ENCODE data around the gene F10. TPM values are rescaled to one million over a fixed set of nuclear protein-coding genes. Genes with fewer than 3 reads are reported as not detected.
A peak's percentile ranks its signal among the peaks of the same experiment; 100 is the strongest.

F10 gene
- total RNA-seq, 1 donor from 2014 or later: 0.23 TPM

GRCh38 chr13:113121928-113122471 lies 599 bp upstream of the F10 start:
- no peak for DNase-seq (ENCODE audit: low spot score)
- Mint-ChIP-seq H3K27ac (ENCODE audit: unreplicated experiment) (no peak overlapping the region), H3K27me3 (ENCODE audit: unreplicated experiment) (peaks cover 14% of the 10 kb centered on the region), H3K9me3 (ENCODE audit: unreplicated experiment) (no peaks in the 10 kb centered on the region), H3K4me1 (ENCODE audit: unreplicated experiment) (no peaks in the 10 kb centered on the region), H3K36me3 (ENCODE audit: low read depth, unreplicated experiment) (peaks cover 4% of the 10 kb centered on the region), H3K4me3 (ENCODE audit: unreplicated experiment) (no peak overlapping the region)
- no peak for TF ChIP-seq CTCF (IDR thresholded peaks at IDR 0.05; ENCODE audit: unreplicated experiment)

DNA sequence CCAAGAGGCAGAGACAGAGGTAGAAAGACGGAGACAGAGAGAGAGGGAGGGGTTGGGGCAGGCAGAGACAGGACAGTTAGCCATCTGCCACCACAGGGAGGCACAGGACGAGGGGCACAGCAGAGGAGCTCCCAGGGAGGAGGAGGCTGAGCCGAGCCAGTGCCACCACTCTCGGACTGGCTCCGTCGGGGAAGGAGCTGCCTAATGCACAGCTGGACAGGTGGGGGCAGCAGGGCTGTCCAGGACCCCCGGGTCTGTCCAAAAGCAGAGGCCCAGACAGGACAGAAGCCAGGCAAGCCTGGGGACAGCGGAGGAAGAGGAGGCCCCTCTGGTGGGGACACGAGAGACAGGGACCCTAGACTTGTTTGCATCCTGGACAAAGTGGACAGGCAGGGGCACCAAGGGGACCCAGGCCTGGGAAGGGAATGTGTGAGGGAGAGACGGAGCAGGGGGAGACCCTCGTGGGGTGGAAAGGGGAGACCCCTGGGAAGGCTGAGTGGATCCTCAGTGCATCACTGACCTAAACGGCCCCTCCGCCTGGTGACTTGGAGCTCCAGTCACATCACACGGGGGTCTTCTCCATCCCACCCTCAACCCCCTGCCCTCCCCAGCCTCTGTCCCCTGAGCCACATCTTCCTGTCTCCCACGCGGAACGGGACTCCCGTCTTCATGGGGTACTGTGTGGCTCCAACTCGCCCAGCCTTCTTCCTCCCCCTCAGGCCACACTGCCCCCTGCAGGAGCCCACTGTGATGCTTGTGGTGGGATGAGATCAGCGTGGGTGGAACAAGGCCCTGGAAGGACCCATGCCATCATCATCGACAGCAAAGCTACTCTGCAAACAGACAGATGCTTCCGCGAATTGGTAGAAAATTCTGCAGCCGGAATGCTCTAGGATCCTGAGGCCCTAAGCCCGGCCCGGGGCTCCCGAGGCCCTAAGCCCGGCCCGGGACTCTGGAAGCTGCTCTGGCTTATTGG lies 915 bp downstream of the F10 start:
- peak; percentile 38 for DNase-seq (ENCODE audit: low spot score)
- Mint-ChIP-seq H3K27ac (ENCODE audit: unreplicated experiment) (no peak overlapping the region), H3K4me3 (ENCODE audit: unreplicated experiment) (no peak overlapping the region), H3K36me3 (ENCODE audit: low read depth, unreplicated experiment) (peaks cover 4% of the 10 kb centered on the region), H3K9me3 (ENCODE audit: unreplicated experiment) (no peaks in the 10 kb centered on the region), H3K27me3 (ENCODE audit: unreplicated experiment) (peaks cover 13% of the 10 kb centered on the region), H3K4me1 (ENCODE audit: unreplicated experiment) (no peaks in the 10 kb centered on the region)
- TF ChIP-seq CTCF (IDR thresholded peaks at IDR 0.05; ENCODE audit: unreplicated experiment): no peak

DNA sequence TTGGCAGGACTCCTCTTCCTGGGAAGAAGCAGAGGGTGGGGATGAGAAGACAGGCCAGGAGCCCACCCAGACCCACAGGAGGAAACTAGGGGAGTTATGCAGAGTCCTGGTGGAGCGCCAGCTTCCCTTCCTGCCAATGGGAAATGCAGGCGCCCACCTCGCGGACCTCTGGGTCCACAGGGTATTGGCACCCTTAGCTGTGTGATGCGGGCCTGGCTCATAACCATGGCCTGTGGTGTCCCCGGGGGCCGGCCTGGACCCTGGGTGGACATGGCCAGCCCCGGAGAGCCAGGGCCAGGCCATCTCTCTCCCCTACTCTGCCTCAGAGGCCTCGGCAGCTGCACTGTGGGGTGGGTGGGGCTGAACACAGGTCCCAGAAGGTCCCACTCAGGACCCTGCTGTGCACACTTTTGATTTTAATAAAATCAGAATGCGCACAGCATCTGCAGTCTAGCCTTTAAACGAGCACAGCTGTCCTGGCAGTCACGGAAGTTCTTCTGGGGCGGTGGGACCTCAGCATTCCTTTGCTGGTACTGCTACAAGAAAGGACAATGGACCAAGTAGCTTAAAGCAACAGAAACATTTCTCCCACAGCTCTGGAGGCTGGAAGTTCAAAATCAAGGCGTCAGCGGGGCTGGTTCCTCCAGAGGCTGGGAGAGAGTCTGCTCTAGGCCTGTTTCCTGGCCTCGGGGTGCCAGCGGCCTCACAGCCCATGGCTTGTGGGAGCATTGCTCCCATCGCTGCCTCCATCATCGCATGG lies 1.8 kb downstream of the F10 start:
- no peak for TF ChIP-seq CTCF (IDR thresholded peaks at IDR 0.05; ENCODE audit: unreplicated experiment)
- no peaks in the 10 kb centered on the region for H3K9me3 Mint-ChIP-seq (ENCODE audit: unreplicated experiment)
- peaks cover 4% of the 10 kb centered on the region for H3K36me3 Mint-ChIP-seq (ENCODE audit: low read depth, unreplicated experiment)
- no peak overlapping the region for H3K4me3 Mint-ChIP-seq (ENCODE audit: unreplicated experiment)
- peaks cover 13% of the 10 kb centered on the region for H3K27me3 Mint-ChIP-seq (ENCODE audit: unreplicated experiment)
- H3K27ac Mint-ChIP-seq (ENCODE audit: unreplicated experiment): no peak overlapping the region
- DNase-seq (ENCODE audit: low spot score): no peak
- H3K4me1 Mint-ChIP-seq (ENCODE audit: unreplicated experiment): no peaks in the 10 kb centered on the region

DNA sequence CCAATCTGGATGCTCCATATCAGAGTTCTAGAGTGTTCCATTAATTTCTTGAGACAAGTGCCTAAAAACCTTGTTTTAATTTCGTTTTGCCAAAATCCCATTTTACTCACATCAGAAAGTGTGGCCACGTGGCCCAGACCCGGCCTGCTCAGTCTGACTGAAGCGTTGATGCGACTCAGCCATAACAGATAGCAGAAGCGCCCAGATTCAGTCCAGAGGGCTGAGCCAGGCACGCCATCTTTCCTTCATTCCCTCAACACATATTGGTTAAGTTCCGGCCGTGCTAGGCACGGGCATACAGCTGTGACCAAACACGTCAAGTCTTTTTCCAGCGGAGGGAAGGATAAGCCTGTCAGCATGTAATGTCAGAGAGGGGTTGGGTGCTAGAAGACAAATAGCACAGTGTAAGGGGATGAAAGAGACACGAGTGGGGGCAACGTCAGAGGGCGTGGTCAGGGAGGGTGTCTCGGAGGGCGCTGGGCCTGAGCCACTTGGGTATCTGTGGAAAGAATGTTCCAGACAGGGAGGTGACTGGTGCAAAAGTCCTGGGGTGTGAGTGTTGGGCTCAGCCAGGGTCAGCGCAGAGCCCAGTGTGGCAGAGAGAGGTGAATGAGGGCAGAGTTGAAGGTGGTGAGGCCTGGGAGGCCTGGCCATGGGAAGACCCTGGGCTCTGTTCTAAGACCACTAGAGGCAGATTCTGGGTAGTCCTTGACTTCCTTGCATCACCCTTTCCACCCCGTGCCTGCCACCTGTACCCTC lies 3.1 kb downstream of the F10 start:
- no peak for TF ChIP-seq CTCF (IDR thresholded peaks at IDR 0.05; ENCODE audit: unreplicated experiment)
- H3K4me1 Mint-ChIP-seq (ENCODE audit: unreplicated experiment): no peaks in the 10 kb centered on the region
- H3K27me3 Mint-ChIP-seq (ENCODE audit: unreplicated experiment): peaks cover 8% of the 10 kb centered on the region
- no peak for DNase-seq (ENCODE audit: low spot score)
- H3K9me3 Mint-ChIP-seq (ENCODE audit: unreplicated experiment): no peaks in the 10 kb centered on the region
- H3K4me3 Mint-ChIP-seq (ENCODE audit: unreplicated experiment): no peak overlapping the region
- H3K36me3 Mint-ChIP-seq (ENCODE audit: low read depth, unreplicated experiment): peaks cover 4% of the 10 kb centered on the region
- H3K27ac Mint-ChIP-seq (ENCODE audit: unreplicated experiment): no peak overlapping the region
